ENCODE data around the gene CCDC61.

The CCDC61 gene, protein sequence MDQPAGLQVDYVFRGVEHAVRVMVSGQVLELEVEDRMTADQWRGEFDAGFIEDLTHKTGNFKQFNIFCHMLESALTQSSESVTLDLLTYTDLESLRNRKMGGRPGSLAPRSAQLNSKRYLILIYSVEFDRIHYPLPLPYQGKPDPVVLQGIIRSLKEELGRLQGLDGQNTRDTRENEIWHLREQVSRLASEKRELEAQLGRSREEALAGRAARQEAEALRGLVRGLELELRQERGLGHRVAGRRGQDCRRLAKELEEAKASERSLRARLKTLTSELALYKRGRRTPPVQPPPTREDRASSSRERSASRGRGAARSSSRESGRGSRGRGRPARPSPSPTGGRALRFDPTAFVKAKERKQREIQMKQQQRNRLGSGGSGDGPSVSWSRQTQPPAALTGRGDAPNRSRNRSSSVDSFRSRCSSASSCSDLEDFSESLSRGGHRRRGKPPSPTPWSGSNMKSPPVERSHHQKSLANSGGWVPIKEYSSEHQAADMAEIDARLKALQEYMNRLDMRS

DNA sequence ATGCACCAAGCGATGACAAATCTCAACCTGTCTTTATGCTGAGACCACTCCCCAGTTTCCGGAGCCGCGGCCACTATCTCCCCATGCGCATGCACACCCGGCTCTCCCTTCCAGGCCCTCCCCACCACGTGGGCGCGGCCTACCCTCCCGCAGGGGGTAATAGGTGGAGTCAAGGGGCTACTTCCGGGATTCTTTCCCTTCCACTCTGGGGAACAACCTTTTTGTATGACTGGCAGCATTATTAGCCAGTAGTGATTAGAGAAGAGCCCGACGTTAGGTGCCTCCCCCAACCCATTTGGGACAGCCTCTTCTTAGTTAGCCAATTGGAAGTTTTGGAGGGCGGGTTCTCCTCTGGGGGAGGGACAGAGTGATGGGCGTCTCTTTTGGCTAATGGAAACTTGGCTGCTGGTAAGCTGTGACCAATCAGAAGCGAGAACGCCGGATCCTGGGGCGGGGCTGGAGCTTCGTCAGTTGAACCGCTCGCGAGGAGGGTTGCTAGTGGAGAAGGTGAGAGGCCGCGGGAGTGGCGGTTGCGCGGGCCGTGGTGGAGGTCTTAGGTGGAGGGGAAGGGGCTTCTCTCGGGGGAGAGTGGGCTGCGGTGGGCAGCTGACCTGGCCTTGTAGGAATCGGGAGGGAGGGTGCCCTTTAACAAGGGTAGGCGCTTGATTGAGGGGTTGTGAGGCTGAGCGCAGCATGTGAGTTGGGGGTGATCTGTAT, at the start of gene CCDC61:
TSS of gene CCDC61 (plus strand) at position 470 of the 717 bp plus-strand sequence. CDS start 7,552 bp downstream, outside the sequence.
- peak; percentile 100 for DNase-seq (ENCODE audit: low spot score)

DNA sequence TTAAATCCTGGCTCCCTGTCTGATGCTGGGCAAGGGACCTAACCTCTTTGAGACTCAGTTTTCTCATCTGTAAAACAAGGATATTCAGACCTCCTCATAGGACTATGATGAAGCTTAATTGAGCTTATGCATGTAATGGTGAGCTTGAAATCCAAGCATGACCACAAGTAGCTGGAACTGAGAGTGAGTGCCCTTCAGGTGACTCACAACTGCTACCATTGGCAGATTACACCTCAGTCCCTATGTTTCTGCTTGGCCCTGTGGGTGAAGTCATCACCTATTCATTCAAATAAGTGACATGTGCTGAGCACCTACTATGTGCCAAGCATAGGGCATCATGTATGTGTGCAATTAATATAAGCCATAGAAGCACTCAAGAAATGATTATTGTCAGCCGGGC, 47.3 kb upstream of the CCDC61 start:
- DNase-seq (ENCODE audit: low spot score) = no peak

DNA sequence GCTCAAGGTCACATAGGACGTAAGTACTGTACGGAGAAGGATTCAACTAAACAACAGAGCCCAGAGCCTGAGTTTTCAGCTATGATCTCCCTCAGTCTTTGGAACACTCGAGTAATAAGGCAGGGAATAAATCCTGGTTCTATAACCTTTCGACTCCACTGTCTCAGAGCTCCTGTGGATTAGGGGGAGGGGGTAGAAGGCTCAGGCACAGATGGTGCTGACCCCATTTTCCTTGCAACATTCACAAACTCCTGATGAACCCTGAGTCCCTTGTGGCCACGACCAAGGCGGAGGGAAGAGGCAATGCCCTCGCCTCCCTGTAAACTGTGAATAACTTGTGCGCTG, 43.0 kb upstream of the CCDC61 start:
- no peak for DNase-seq (ENCODE audit: low spot score)

DNA sequence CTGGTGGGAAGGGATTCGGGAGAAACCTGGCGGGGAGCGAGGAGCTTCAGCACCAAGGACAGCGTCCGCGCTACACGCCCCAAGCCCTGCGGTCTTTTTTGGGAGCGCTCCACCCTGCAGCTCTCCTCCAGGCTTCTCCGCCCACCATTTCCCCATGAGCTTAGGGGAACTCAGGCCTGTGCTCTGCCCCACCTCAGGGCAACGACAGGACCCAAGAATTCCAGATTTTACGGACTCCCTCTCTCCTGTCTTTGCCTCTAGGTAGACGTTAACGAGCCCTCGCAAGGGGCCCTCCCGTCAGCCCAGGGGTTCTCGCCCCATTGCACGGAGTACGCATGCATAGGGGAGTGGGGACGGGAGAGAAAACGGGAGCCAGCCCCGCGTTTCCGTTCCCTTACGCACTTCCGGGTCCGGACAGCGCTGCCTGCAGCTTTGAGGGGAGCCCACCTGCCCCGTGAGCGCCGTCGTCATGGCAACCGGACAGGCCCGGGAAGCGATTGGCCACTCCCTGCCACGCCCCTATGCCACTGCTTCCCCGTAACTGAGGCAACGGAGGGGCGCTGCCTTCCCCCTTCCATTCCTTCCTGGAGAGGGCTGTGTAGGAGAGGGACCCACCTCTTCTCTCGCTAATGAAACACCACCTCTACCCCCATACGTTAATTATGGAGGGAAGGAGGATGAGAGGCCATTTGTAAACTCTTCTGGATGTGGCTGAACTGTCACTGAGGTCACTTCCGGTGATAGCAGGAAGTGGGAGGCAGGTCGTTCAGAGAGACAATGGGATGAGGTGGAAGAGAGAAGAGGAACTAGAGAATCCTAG, 42.4 kb upstream of the CCDC61 start:
- no peak for DNase-seq (ENCODE audit: low spot score)

DNA sequence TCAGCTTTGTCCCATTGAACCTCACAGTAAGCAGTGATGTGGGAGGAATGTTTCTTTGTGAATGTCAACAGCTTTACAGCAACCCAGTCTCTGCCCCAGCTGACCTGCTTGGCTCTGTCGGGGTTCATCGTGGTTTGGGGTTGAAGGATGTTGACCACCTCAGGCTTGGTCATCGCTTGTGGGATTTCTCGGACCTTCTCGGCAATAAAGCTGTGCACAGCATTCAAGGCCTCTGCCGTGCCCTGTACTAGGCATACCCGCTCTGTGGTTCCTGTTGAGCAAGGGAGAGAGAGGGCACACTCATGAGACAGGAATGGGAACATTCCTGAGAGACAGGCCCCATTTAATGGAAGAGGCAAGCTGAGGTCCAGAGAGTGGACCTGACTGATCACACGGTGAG, 41.6 kb upstream of the CCDC61 start:
- DNase-seq (ENCODE audit: low spot score) = no peak

DNA sequence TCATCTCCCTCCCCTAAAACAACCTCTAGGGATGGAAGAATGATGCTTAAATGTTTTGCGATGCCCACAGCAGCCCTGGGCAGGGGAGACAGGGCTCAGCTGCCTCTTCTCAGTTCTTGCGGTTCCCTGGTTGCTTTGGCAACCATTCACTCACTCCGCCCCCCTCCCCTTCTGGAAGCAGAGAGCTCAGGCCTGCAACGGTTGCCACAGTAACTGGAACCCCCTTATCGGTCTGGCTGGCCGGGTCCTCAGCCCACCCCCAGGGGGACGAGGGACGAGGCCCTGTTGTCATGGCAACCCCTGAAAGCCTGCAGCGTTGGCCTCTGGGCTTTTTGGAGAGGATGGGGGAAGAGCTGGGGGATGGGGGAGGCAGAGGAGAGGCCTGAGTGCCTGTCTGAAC, 41.1 kb upstream of the CCDC61 start:
- DNase-seq (ENCODE audit: low spot score) = no peak

DNA sequence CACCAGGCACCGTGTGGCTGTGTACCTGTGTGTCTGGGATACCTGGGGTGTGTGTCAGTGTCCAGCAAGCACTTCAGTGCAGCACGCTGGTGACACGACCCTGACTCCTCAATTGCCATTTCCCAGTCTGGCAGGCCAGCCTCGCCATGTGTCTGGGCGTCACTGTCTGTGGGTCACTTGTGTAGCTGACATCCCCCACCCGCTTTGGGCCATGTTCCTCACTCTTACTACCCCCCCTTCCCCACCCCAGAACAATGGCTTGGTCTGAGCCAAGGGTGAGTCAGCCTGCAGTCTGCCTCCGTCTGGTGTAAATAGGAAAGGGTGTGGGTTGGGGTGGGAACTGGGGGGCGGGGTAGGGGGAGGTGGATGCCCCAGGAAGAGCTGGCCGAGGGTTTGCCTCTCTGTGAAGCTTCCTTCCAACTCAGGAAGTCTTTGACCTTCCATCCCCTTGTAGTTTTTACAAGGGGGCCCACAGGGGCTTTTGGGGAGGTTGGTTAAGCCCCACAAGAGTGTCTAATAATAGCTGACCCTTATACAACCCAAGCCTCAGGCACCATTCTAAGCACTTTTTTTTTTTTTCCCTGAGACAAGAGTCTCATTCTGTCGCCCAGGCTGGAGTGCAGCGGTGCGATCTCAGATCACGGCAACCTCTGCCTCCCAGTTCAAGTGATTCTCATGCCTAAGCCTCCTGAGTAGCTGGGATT, 39.2 kb upstream of the CCDC61 start:
- peak; percentile 94 for DNase-seq (ENCODE audit: low spot score)

DNA sequence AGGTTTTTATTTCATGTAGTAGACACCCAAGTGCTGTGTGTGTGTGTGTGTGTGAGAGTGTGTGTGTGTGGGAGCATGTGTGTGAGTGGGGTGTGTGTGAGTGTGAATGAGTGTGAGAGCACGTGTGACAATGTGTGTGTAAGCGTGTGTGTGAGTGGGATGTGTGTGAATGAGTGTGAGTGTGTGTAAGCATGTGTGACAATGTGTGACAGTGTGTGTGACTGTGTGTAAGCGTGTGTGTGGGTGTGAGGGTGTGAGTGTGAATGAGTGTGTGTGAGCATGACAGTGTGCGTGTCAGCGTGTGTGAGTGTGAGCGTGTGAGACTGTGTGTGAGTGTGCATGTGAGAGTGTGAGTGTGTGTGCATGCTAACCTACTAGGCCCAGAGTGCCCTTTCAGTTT, 36.9 kb upstream of the CCDC61 start:
- DNase-seq (ENCODE audit: low spot score) = no peak

DNA sequence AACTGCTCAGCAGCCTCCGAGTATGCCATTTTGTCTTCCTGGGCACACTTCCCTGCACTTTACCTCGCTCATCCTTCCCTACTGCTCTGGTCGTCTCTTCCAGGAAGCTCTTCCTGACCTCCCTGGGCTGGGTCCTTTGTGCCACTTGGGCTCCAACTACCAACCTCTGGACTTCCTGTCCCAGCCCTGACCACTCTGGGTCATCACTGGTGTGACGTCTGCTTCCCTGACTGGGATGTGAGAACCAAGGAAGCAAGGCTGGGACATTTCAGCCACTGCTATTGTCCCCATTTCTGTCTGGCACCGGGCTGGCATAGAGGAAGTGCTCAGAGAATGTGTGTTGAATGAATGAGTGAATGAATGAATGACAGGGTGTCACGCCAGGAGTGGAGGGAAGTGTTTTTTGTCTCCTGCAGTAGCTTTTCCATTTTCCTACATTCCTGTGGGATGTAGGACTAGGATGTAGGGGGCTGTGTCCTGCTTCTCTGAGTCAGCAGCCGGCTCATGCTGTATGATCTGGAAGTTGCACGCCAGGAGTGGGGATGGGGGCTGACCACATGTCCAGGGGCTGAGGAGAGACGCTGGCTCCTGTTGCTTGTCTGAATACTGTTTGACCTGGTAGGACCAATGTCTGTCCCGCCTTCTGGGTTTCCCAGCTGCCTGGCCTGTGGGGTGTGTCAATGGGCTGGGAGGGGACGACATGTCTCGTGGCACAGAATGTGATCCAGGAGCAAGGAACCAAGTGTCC, 36.3 kb upstream of the CCDC61 start:
- DNase-seq (ENCODE audit: low spot score) = no peak

DNA sequence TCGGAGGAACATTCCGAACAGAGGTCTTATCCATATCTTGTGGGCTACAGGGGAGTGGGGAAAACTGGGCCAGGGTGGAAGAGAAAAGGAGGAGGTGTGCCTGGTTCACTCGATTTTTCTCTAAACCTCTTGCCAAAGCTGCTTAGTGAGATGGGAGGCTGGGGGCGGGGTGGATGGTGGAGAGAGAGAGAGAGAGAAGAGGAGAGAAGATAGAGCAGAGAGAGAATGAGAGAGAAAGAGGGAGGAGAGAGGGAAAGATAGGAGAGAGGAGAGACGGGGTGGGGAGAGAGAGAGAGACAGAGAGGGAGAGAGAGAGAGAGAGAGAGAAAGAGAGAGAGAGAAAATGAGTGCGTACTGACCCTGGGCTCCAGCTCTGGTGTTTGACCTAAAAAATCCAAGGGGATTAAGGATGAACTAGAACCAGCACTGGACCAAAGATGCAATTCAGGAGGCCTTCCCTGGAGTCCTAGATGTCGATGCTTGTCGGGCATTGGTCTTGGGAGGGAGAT, 35.7 kb upstream of the CCDC61 start:
- DNase-seq (ENCODE audit: low spot score) = no peak

DNA sequence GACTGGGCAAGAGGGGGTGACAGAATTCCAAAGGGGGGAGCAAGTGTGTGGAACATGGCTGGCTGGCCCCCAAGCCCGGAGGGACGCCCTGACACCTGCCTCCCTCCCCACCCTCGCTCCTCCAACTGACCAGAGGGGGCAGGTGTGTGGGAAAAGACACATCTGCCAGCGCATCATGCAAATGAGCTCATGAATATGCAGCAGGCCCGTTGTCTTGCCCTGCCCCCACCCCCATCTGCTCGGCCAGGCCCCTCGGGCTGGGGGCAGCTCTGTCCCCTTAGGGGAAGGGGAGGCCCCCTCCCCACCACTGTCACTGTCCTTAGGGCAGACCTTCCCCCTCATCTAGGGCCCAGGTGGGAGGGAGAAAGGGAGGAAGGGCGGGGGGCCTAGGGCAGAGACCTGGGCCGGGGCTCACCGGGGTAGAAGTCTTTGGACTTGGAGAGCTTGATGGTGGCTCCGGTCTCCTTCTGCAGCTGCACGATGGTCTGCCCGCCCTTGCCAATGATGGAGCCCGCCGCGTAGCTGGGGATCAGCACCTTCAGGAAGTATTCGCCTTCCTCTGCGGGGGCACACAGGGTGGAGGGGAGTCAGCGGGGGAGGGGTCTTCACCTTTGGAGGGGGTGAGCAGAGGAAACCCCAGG, 34.6 kb upstream of the CCDC61 start:
- DNase-seq (ENCODE audit: low spot score) = no peak

DNA sequence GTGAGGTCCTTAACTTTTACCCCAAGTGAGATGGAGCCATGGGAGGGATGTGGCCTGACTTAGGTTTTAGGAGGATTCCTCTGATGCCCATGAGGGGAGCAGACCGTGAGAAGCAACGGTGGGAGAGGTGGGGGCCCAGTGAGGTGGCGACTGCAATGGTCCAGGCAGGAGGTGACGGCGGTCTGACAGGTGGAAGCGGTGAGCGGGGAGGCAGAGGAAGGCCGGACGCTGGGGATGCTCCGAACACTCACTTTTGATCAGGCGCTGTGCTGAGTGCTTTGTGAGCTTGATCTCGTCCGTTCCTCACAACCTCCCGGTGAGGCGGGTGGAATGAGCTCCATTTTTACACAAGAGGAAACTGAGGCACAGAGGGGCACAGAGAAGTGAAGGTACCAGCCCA, 33.2 kb upstream of the CCDC61 start:
- no peak for DNase-seq (ENCODE audit: low spot score)

DNA sequence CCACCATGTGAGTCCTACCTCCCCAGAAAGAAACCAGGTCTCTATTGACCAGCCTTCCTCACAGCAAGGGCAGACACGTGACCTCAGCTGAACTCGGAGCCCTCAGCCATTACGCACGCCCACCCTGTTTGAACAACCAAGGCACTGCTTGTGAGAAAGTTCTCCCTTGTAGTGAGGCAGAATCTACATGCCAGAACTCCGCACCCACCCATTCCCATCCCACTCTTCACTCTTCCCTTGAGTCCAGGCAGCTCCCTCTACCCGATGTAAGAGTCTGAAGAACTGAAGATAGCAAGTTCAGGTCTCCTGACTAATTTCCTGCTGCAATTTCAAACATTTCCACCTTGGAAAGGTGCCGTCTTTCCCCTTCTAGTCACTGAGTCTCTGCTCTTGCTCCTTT, 28.0 kb upstream of the CCDC61 start:
- DNase-seq (ENCODE audit: low spot score) = no peak

DNA sequence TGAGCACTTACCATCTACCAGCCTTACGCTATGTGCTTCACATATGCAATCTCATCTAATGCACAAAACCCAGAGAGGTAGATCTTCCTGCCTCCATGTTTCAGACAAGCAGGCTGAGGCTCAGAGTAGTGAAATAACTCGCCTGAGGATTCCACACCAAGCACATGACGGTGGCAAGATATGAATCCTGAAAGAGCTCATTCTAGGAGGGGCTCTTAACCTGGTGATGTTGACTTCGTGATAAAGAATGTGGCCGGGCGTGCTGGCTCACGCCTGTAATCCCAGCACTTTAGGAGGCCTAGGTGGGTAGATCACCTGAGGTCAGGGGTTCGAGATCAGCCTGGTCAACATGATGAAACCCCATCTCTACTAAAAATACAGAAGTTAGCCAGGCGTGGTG, 26.6 kb upstream of the CCDC61 start:
- no peak for DNase-seq (ENCODE audit: low spot score)

DNA sequence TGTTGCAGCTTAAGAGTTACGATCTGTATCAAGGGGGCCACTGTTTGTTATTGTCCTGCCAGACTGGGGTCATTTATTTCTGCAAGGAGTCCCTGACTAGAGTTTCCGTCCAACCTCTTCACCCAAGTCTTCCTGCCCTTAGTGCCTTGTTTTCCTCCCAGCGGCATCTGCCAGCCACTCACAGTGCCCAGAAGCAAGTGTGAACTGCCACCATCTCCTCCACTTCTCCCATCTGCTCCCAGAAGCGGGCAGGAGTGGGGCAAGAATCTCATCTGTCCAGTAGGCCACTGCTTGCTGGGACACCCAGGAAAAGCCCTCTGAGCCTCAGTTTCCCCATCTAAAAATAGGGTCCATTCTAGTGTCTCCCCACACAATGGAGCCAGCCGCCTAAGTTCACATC, 25.6 kb upstream of the CCDC61 start:
- no peak for DNase-seq (ENCODE audit: low spot score)

DNA sequence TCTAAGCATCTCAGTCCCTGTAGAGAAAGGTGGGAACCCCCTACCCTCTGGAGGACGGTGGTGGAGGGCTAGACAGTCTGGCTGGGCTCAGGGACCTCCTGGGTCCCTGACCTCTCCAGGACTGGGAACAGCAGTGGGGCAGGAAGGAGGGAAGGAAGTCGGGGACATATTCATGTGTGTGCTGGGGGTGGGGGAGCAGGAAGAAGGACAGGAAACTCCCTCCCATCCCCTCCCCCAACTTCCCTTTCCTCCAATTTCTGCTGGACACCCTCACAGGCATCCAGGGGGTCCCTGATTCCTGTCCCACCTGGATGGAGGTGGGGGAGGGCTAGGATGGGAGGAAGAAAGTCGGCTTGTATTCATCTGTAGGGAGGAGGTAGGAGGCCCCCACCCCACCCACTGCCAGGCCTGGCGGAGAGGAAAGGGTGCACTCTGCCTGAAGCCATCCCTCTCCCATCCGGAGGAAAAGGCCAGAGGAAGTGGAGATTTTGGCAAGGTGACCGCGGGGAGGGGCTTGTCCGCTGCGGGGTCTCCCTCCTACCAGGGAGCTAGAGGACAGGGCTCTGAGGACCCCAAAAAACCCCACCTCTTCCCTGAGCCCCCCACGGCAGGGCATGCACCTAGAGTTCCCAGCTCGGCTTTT, 23.9 kb upstream of the CCDC61 start:
- no peak for DNase-seq (ENCODE audit: low spot score)

DNA sequence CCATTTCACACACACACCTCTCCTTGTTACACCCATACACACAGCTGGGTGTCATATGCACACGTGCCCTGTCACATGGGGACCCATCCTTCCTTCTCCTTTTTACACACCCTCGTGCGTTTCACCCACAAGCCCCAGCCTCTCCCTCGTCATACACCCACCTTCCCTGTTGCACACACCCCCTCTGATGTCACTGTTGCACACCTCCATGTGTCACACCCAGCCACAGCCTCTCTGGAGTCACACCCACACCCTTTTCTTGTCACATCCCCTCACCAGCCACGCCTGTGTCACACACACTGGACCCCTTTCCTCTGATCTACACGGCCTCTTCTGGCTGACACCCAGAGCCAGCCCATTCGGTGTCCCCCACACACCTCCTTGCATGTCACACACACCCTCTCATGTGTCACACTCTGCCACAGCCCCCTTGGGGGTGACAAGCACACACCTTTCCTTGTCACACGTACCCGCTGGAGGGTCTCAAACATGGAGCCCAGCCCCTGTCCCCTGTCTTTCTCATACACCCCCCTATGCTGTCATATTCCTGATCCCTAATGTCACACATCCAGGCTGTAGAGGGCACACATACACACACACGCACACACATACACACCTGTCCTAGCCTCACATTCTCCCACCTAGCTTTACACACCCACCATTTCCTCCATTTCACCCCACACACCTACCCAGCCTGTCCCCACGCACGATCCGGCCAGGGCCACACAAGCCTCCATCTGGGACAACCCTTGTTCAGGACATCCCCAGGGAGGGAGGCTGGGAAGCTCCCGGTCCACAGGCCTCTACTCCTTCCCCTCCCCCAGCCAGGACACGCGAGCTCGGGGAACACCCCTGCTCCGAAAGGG, 23.0 kb upstream of the CCDC61 start:
- no peak for DNase-seq (ENCODE audit: low spot score)

DNA sequence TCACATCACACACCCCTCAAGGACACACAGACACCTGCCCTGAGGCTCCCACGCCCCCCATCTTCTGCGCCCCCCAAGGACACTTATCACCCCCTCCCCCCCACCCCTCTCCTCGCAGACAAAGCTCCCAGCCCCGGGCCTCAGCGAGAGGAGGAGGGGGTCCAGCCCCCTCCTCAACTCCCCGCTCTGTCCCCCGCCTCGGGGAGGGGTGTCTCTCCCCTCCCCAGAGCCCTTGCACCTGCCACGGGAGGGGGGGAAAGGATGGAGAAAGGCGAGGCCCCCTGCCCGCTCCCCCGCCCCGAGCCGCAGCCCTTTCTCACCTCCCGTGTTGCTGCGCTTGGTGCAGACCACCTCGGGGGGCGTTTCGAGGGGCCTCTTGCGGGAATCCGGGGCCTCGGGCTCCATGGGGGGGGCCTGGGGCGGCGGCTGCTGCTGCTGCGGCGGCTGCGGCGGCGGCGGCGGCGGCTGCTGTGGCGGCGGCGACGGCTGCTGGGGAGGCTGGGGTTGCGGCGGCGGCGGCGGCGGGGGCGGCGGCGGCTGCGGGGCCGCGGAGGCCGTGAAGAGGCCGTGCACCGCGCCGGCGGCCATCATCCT, 22.2 kb upstream of the CCDC61 start:
- no peak for DNase-seq (ENCODE audit: low spot score)

All from globus pallidus (tissue), 1 donor.